Posterior cingulate gyrus (tissue), 11 donors: ENCODE measurements around the gene POGZ.
"Not testable (repeated sequence)": the region's sequence is repeated elsewhere in the genome, so short reads cannot be mapped to it uniquely, and the experiment has no call there.

Source experiments
- DNase-seq, 10 donors: peaks; one replicate each; pipeline versions ENCODE4 v3.0.0 to v3.0.0-alpha.2; 2020 to 2021; ENCODE audit warnings: mixed read lengths in 3 of 10
- intact Hi-C: fragments of 100-400 bp; cut with DNase I; formaldehyde crosslinking; loops from one replicate; pipeline ENCODE4 v1.15.1; 2023

Gene POGZ

DNA sequence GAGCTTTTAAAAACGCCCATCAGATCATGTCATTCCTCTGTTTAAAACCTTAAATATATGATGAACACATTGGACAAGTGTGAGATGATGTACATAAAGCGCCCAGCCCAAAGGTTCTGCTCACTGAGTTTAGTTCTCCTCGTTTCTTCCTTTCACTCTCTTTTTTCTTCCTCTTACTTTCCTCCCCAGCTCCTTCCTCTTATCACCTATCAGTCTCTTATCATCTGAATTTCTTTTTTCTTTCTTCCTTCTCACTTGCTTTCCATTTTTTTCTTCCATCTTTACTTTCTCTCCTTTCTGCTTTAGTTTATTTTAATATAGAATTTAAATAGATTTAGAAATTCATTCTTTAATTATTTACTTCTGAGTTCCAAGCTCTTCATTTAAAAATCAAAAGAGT is 17.8 kb upstream of the POGZ start:
- no peak for DNase-seq
- intact Hi-C loops, result no loop called here

DNA sequence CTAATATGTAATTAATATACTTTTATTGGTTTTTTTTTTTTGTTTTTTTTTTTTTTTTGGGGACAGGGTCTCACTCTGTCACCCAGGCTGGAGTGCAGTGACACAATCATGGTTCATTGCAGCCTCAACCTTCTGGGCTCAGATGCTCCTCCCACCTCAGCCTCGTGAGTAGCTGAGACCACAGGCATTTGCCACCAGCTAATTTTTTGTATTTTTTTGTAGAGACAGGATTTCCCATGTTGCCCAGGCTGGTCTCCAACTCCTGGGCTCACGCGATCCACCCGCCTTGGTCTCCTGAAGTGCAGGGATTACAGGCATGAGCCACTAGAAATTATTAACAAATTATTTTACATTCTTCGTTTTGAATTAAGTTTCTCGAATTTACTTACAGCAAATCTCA is 16.8 kb upstream of the POGZ start:
- no peak for DNase-seq
- intact Hi-C loops, result no loop called here

- intact Hi-C loops, result no loop called here
- DNase-seq, result no peak
Observed at GRCh38 chr1:151475175-151475574, 15.9 kb upstream of the POGZ start.

DNA sequence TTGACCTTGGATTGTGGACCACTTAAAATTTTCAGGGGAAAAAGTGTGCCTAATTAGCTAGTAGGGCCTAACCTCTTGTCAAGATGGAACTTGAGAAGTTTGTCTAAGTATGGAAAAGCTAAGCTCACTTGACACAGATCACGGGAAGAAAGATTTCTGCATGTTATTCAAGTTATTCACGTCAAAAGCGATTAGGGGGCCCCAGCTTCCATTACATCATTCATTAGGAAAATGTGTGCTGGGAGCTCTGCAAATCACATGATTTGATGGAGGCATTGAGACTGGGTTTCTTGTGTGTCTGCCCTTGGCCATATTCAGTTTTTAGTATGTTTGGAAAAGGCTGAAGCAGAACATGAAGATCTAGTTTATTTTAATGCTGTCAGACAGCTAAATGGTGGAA is 15.5 kb upstream of the POGZ start:
- DNase-seq, result no peak
- intact Hi-C loops, result no loop called here

- intact Hi-C loops, result loop anchor here (1.0 kb wide), 1 partner anchor 14 kb away; the partner anchor contains the start of gene POGZ
- peak in 4 of 10 donors; percentile 35 to 82 (median 54) for DNase-seq
Observed at GRCh38 chr1:151472856-151473731, 13.8 kb upstream of the POGZ start.

DNA sequence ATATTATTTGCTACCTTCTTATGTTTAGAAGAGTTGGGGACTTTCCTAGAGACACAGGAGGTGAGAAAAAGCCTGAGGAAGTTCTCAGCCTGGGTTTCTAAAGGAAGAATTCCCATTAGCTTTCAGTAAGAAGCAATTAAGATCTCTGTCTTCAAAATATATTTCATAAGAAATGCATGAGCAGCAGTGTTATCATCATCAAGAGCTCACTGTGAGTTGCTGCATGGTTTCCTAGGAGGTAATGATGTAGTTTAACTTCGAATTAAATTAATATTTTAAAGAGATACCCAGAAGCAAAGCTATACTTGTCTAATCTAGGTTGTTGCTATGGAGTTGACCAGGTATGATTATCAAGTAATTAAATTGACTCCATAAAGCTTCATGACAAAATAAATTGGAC is 5.7 kb upstream of the POGZ start:
- DNase-seq, result no peak
- intact Hi-C loops, result no loop called here

GRCh38 chr1:151461694-151462093 is 2.4 kb upstream of the POGZ start:
- intact Hi-C loops, result no loop called here
- DNase-seq, result no peak

DNA sequence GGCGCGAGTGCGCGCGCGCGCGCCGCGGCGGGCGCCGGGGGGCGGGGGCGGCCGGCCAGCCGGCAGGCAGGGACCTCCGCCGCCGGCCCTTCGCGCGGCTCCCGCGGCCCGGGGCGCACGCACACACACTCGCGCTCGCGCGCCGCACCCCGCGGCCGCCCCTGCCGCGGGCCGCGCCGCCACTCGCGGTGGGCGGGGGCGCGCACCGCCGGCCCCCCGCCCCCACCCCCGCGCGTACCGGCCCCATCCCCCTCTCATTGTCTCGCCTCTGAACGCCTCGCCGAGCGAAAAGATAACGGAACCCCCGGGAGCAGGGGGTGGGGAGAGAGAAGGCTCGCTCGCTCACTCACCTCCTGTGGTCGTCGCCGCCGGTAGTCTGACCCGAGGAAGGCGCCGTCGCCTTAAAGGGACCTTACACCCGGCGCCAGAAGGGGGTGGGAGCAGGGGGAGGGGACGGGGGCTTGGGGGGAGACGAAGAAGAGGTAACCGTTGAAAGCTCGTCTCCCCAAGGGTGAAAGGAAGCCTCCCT is 428 bp downstream of the POGZ start:
- intact Hi-C loops, result loop anchor here (1.0 kb wide), 2 partner anchors 14 to 52 kb away; partner anchors contain the start of gene CGN
- DNase-seq, result peak; percentile 32 to 91 (median 53)

DNA sequence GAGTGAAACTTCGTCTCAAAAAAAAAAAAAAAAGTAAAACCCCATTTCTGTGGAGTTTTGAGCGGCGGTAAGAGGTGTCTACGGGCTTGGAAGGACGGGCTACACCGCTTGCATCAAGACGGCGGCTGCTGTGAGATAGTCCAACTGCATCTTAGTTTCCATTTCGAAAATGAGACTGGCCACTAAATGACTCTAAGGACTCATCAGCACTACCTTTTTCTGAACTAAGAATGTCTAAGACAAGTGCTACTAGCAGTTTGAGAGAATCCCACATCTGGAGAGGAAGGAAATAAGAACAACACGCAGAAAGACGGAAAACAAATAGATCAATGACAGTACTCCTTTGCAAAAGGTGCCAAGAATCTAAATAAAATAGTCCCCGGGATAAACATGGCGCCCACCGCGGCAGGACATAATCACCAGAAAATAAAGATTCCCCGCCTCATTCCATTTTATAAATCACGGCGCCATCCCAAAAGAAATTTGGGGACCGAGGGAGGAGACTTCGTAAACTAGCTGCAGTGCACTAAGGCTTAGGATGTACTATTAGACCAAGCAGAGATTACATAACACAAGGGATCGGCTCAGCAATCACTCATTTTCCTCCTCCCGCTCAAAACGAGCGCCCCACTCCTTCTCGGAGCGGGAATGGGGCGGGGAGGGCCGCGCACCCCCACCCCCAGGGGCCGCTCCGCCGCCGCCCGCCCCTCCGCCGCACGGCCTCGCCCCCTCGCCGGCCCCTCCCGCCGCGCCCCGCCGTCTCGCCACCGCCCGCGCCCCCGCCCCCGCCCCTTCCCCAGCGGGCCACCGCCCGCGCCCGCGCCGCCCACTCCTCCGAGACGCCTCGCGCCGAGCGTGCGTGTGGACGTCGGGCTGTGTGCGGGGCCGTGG is 1.1 kb downstream of the POGZ start:
- peak; percentile 36 to 93 (median 56) for DNase-seq
- intact Hi-C loops, result no loop called here

DNA sequence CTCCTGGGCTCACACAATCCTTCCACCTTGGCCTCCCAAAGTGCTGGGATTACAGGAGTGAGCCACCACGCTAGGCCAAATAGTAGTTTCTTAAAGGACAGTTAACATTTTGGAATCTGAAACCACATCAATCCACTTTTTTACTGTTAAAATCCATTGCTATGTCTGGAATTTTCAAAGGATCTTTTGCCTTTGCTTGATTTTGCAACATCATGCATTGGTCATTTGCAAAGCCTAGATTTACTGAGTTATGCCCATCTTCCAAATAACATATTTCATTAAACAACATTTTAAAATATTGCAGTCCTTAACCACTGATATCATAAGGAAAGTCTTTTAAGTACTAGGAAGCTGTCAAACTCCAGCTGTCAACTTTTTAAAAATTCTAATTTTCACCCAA is 3.3 kb downstream of the POGZ start:
- intact Hi-C loops, result no loop called here
- no peak for DNase-seq

GRCh38 chr1:151455231-151455630 is 4.1 kb downstream of the POGZ start:
- no peak for DNase-seq
- intact Hi-C loops, result no loop called here

- intact Hi-C loops, result no loop called here
- no peak for DNase-seq
Observed at GRCh38 chr1:151447696-151448095, 11.6 kb downstream of the POGZ start.

- intact Hi-C loops, result loop anchor here (5.0 kb wide), 1 partner anchor 293 kb away; no protein-coding TSS in a partner anchor
- no peak for DNase-seq
Observed at GRCh38 chr1:151444783-151445177, 14.5 kb downstream of the POGZ start.

GRCh38 chr1:151443846-151444782 is 15.2 kb downstream of the POGZ start:
- DNase-seq, result peak in 3 of 10 donors; percentile 34 to 51 (median 39)
- intact Hi-C loops, result loop anchor here (5.0 kb wide), 1 partner anchor 293 kb away; no protein-coding TSS in a partner anchor

GRCh38 chr1:151437396-151437795 is 21.9 kb downstream of the POGZ start:
- intact Hi-C loops, DNase-seq: not testable (repeated sequence)

- no peak for DNase-seq
- intact Hi-C loops, result no loop called here
Observed at GRCh38 chr1:151436985-151437384, 22.3 kb downstream of the POGZ start.

DNA sequence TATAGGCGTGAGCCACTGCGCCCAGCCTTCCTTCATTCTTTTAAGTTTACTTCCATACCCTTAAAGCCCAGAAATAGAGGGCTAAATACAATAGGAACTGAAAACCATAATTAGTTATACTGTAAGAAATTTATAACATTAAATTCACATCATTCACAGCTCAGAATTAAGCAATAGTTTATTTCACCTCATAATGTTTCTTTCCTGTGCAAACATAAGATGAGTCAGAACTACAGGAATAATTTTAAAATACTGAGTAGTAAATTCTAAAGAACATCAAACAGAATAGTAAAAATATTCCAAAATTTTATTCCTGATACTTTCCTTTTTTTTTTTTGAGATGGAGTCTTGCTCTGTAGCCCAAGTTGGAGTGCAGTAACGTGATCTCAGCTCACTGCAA is 24.1 kb downstream of the POGZ start:
- intact Hi-C loops, result no loop called here
- no peak for DNase-seq

DNA sequence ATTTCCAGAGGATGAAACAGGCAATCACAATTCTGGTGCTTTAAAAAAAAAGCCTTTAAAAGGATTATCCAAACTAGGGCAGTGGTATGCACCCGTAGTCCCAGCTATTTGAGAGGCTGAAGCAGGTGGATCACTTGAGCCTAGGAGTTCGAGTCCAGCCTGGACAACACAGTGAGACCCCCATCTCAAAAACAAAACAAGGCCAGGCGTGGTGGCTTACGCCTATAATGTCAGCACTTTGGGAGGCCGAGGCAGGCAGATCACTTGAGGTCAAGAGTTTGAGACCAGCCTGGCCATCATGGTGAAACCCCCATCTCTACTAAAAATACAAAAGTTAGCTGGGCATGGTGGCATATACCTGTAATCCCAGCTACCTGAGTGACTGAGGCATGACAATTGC is 25.5 kb downstream of the POGZ start:
- DNase-seq, intact Hi-C loops: not testable (repeated sequence)

DNA sequence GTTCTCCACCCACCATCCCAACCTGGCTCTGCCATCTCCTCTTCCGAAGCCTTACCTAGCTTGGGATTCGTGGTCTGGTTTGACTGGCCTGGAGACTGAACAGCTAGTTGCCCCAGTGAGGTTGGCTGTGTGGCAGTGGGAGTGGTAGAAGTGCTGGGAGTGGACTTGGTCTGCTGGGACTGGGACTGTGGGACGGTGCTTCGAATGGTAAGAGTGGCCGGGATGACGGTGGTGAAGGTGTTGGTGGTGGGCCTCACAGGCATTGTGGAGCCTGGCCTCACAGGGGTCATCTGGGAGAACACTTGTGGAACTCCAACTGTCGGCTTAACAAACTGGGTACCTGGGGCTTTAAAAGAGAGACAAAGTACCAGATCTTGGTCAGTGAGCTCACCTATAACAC is 31.2 kb downstream of the POGZ start:
- intact Hi-C loops, result no loop called here

GRCh38 chr1:151425103-151425502 is 34.2 kb downstream of the POGZ start:
- intact Hi-C loops, result no loop called here
- DNase-seq, result no peak

More for the DNA sequence above, 31.2 kb downstream of the POGZ start:
- DNase-seq, result peak in 1 of 10 donors; percentile 78
